RWPE1 (cell line): ENCODE measurements around the gene CDH13.

ENCODE experiments used
- CTCF ChIA-PET: fragments of 350-600 bp; sonication (Branson Sonifier 250); formaldehyde crosslinking; extraction: SDS; loops from one replicate; lab custom pipeline; 2021; lab: Yijun Ruan, JAX
- POLR2A ChIA-PET: fragments of 400-600 bp; formaldehyde crosslinking; extraction: SDS; loops from one replicate; lab custom pipeline; 2020; ENCODE audit warnings: antibody characterized with exemption; ENCODE audit not compliant: low non-redundant PET; lab: Yijun Ruan, JAX
- DNase-seq: peaks from one replicate; pipeline ENCODE4 v3.0.0; 2012; ENCODE audit warnings: low spot score
- H3K27ac ChIP-seq: fragments of 450-650 bp; 2 replicates; pipeline ENCODE4 v1.5.1; 2017
- CTCF ChIP-seq: fragments of 450-650 bp; conservative IDR thresholded peaks from 2 replicates; pipeline ENCODE4 v1.5.1; 2017; ENCODE audit warnings: low read depth, mild to moderate bottlenecking

Gene CDH13

GRCh38 chr16:83464991-83465390, 838.2 kb downstream of the CDH13 start:
- DNase-seq, result no peak
- CTCF ChIA-PET, result no interaction called here

GRCh38 chr16:83470416-83470815, 843.6 kb downstream of the CDH13 start:
- TF ChIP-seq CTCF, result no peak
- H3K27ac ChIP-seq, result no peak overlapping the region
- no peak for DNase-seq
- POLR2A ChIA-PET, result no interaction called here
- CTCF ChIA-PET, result no interaction called here

More at GRCh38 chr16:83464991-83465390, 838.2 kb downstream of the CDH13 start:
- H3K27ac ChIP-seq, result no peak overlapping the region
- POLR2A ChIA-PET, result no interaction called here
- no peak for TF ChIP-seq CTCF

- DNase-seq, result no peak
Measured at GRCh38 chr16:83472776-83473501, 846.2 kb downstream of the CDH13 start.

GRCh38 chr16:83473926-83474650, 847.3 kb downstream of the CDH13 start:
- POLR2A ChIA-PET, result no interaction called here
- TF ChIP-seq CTCF, result no peak
- CTCF ChIA-PET, result interaction anchor here (0.7 kb wide), 1 partner anchor 1245 kb away, joined by 3 read pairs; no protein-coding TSS in a partner anchor
- H3K27ac ChIP-seq, result no peak overlapping the region
- no peak for DNase-seq

More at GRCh38 chr16:83472776-83473501, 846.2 kb downstream of the CDH13 start:
- ChIA-PET POLR2A (no interaction called here), CTCF (no interaction called here)
- H3K27ac ChIP-seq, result no peak overlapping the region
- no peak for TF ChIP-seq CTCF

GRCh38 chr16:83475108-83475507, 848.3 kb downstream of the CDH13 start:
- ChIA-PET CTCF (no interaction called here), POLR2A (no interaction called here)
- no peak for DNase-seq
- no peak for TF ChIP-seq CTCF
- H3K27ac ChIP-seq, result no peak overlapping the region

GRCh38 chr16:83481589-83481988, 854.8 kb downstream of the CDH13 start:
- no peak overlapping the region for H3K27ac ChIP-seq
- ChIA-PET POLR2A (no interaction called here), CTCF (no interaction called here)
- TF ChIP-seq CTCF, result no peak
- DNase-seq, result no peak
